Activated naive CD8-positive, alpha-beta T cell treated with anti-CD3 and anti-CD28 coated beads, Interleukin-2, amount 10 ng/mL, durations not matched to agents 7 days and 5 days (primary cell): ENCODE measurements around the gene LEMD2. TPM values are rescaled to one million over a fixed set of nuclear protein-coding genes. Genes with fewer than 3 reads are reported as not detected.

Experiments used
- ATAC-seq: fragments of 150-1000 bp; cut with Tn5 transposase; one replicate; pipeline ENCODE4 v1.10.0; 2021; ENCODE audit warnings: low read depth, moderate library complexity
- POLR2A ChIA-PET: fragments of 350-600 bp; sonication (Branson Sonifier 250); formaldehyde crosslinking; loops from one replicate; lab custom pipeline; 2021; ENCODE audit warnings: antibody characterized with exemption; lab: Charles Lee
- DNase-seq: peaks from one replicate; pipeline ENCODE4 v3.0.0; 2021
- H3K27ac Mint-ChIP-seq: one replicate; pipeline ENCODE4 v1.8.0; 2022; ENCODE audit warnings: mild to moderate bottlenecking, mixed read lengths
- H3K27me3 Mint-ChIP-seq: one replicate; pipeline ENCODE4 v1.8.0; 2022; ENCODE audit warnings: mild to moderate bottlenecking, moderate library complexity, mixed read lengths
- H3K36me3 Mint-ChIP-seq: one replicate; pipeline ENCODE4 v1.8.0; 2021; ENCODE audit warnings: mild to moderate bottlenecking, mixed read lengths
- H3K4me1 Mint-ChIP-seq: one replicate; pipeline ENCODE4 v1.8.0; 2021; ENCODE audit warnings: mixed read lengths
- H3K4me3 Mint-ChIP-seq: one replicate; pipeline ENCODE4 v1.8.0; 2022; ENCODE audit warnings: mild to moderate bottlenecking, moderate library complexity, mixed read lengths
- H3K9me3 Mint-ChIP-seq: one replicate; pipeline ENCODE4 v1.8.0; 2021; ENCODE audit warnings: mixed read lengths
- total RNA-seq, 2 experiments: library from RNA; stranded (reverse); gene quantifications; one replicate each; pipeline ENCODE4 v1.2.3, GENCODE V29; 2021

LEMD2 gene
- total RNA-seq, 2 experiments from 2014 or later: 83.9 to 84.7 TPM

GRCh38 chr6:33726696-33727095, 62.2 kb downstream of the LEMD2 start:
- POLR2A ChIA-PET: no interaction called here
- peaks cover 11% of the 10 kb centered on the region for H3K4me1 Mint-ChIP-seq

GRCh38 chr6:33725891-33726673, 62.8 kb downstream of the LEMD2 start:
- Mint-ChIP-seq H3K4me3 (no peak overlapping the region), H3K4me1 (peaks cover 11% of the 10 kb centered on the region), H3K9me3 (no peaks in the 10 kb centered on the region), H3K27ac (no peak overlapping the region), H3K27me3 (peaks cover 24% of the 10 kb centered on the region), H3K36me3 (no peaks in the 10 kb centered on the region)
- ATAC-seq: no peak
- POLR2A ChIA-PET: no interaction called here
- no peak for DNase-seq

More at GRCh38 chr6:33726696-33727095, 62.2 kb downstream of the LEMD2 start:
- Mint-ChIP-seq H3K4me3 (no peak overlapping the region), H3K27me3 (peaks cover 21% of the 10 kb centered on the region), H3K27ac (no peak overlapping the region), H3K9me3 (no peaks in the 10 kb centered on the region), H3K36me3 (no peaks in the 10 kb centered on the region)
- DNase-seq: no peak
- no peak for ATAC-seq

GRCh38 chr6:33725222-33725621, 63.7 kb downstream of the LEMD2 start:
- no peaks in the 10 kb centered on the region for H3K9me3 Mint-ChIP-seq
- POLR2A ChIA-PET: interaction anchor here (0.7 kb wide), 1 partner anchor 16 kb away, joined by 6 read pairs; no protein-coding TSS in a partner anchor
- ATAC-seq: no peak
- H3K36me3 Mint-ChIP-seq: no peaks in the 10 kb centered on the region
- peaks cover 11% of the 10 kb centered on the region for H3K4me1 Mint-ChIP-seq
- DNase-seq: no peak
- H3K27ac Mint-ChIP-seq: no peak overlapping the region
- peaks cover 28% of the 10 kb centered on the region for H3K27me3 Mint-ChIP-seq
- no peak overlapping the region for H3K4me3 Mint-ChIP-seq

- DNase-seq: no peak
- POLR2A ChIA-PET: interaction anchor here (0.7 kb wide), 1 partner anchor 15 kb away, joined by 6 read pairs; no protein-coding TSS in a partner anchor
- Mint-ChIP-seq H3K4me3 (no peak overlapping the region), H3K27me3 (peaks cover 31% of the 10 kb centered on the region), H3K9me3 (no peaks in the 10 kb centered on the region), H3K4me1 (peaks cover 11% of the 10 kb centered on the region), H3K36me3 (no peaks in the 10 kb centered on the region), H3K27ac (no peak overlapping the region)
- ATAC-seq: no peak
These were observed 64.6 kb downstream of the LEMD2 start for GRCh38 chr6:33724102-33725023.

- POLR2A ChIA-PET: no interaction called here
- Mint-ChIP-seq H3K27ac (no peak overlapping the region), H3K9me3 (no peaks in the 10 kb centered on the region), H3K36me3 (no peaks in the 10 kb centered on the region), H3K4me1 (peaks cover 11% of the 10 kb centered on the region), H3K4me3 (no peak overlapping the region), H3K27me3 (peaks cover 34% of the 10 kb centered on the region)
- ATAC-seq: no peak
- no peak for DNase-seq
These were observed 65.4 kb downstream of the LEMD2 start for GRCh38 chr6:33723371-33724085.

GRCh38 chr6:33722103-33722623, 66.8 kb downstream of the LEMD2 start:
- Mint-ChIP-seq H3K36me3 (no peaks in the 10 kb centered on the region), H3K9me3 (no peaks in the 10 kb centered on the region), H3K4me1 (peaks cover 11% of the 10 kb centered on the region), H3K27me3 (peaks cover 34% of the 10 kb centered on the region), H3K27ac (no peak overlapping the region), H3K4me3 (no peak overlapping the region)
- ATAC-seq (no peak), DNase-seq (no peak)
- POLR2A ChIA-PET: no interaction called here

- Mint-ChIP-seq H3K4me1 (peaks cover 11% of the 10 kb centered on the region), H3K36me3 (no peaks in the 10 kb centered on the region), H3K9me3 (no peaks in the 10 kb centered on the region), H3K27me3 (peaks cover 31% of the 10 kb centered on the region), H3K27ac (no peak overlapping the region), H3K4me3 (no peak overlapping the region)
- POLR2A ChIA-PET: no interaction called here
- ATAC-seq (no peak), DNase-seq (no peak)
These were observed 67.4 kb downstream of the LEMD2 start for GRCh38 chr6:33721508-33721907.

Other genes starting within 250 kb of the LEMD2 start
- 10 to 100 TPM; 48.0 to 48.1 TPM for gene BAK1, start 208.9 kb downstream of the LEMD2 start, total RNA-seq
- gene ITPR3, start 167.8 kb downstream of the LEMD2 start, total RNA-seq: 10 to 100 TPM; 61.4 to 61.8 TPM
- gene UQCC2, start 77.4 kb downstream of the LEMD2 start, total RNA-seq: 10 to 100 TPM; 60.9 to 64.0 TPM
- gene IP6K3, start 42.2 kb downstream of the LEMD2 start, total RNA-seq: not detected
- not detected for gene MLN, start 14.9 kb upstream of the LEMD2 start, total RNA-seq